ENCODE results near the gene P4HTM.
"Not testable (repeated sequence)": the region's sequence is repeated elsewhere in the genome, so short reads cannot be mapped to it uniquely, and the experiment has no call there.

P4HTM gene

GRCh38 chr3:49007068-49007770, 17.2 kb downstream of the P4HTM start, which contains the start of gene WDR6:
Gene WDR6 (plus strand): TSS chr3:49007391. CDS start chr3:49007432, 41 bp downstream.
- Histone ChIP-seq H3K9ac (ENCODE audit: low read depth, low read length, poor library complexity, severe bottlenecking) (peak within 1 kb of the TSS; percentile 100), H3F3A (ENCODE audit: low read depth) (no peaks in the 10 kb centered on the region), H3K4me1 (ENCODE audit: insufficient read depth, low read length, poor library complexity, severe bottlenecking) (peaks cover 14% of the 10 kb centered on the region), H3K4me2 (ENCODE audit: low read depth, low read length, poor library complexity, severe bottlenecking) (peak within 1 kb of the TSS; percentile 99), H3K4me3 (ENCODE audit: low read length, poor library complexity, severe bottlenecking) (peak within 1 kb of the TSS; percentile 86), H2AFZ (ENCODE audit: low read length) (peak within 1 kb of the TSS; percentile 80), H3K9me3 (ENCODE audit: insufficient read depth, low read depth, low read length) (no peaks in the 10 kb centered on the region), H4K20me1 (ENCODE audit: insufficient read depth, low read length, poor library complexity, severe bottlenecking) (peaks cover 33% of the 10 kb centered on the region), H3K9me2 (replicated peaks; ENCODE audit: low read depth, low read length) (no peaks in the 10 kb centered on the region), H3K27me3 (ENCODE audit: insufficient read depth, low read length, poor library complexity, severe bottlenecking) (no peaks in the 10 kb centered on the region), H3K79me2 (ENCODE audit: insufficient read depth, low read length) (peaks cover 57% of the 10 kb centered on the region), H3K36me3 (ENCODE audit: insufficient read depth, low read length) (peaks cover 9% of the 10 kb centered on the region; the same call in 1 of the 2 replicates)
- TF ChIP-seq EZH2phosphoT487 (IDR thresholded peaks at IDR 0.05; ENCODE audit: borderline replicate concordance) (no peak), CTCF (conservative IDR thresholded peaks at IDR 0.05; ENCODE audit: low read length) (peak; percentile 56)

- Histone ChIP-seq H3K9me3 (ENCODE audit: insufficient read depth, low read depth, low read length) (no peaks in the 10 kb centered on the region), H3K79me2 (ENCODE audit: insufficient read depth, low read length) (peaks cover 64% of the 10 kb centered on the region), H3F3A (ENCODE audit: low read depth) (no peaks in the 10 kb centered on the region), H3K9ac (ENCODE audit: low read depth, low read length, poor library complexity, severe bottlenecking) (peak overlapping the region; percentile 100), H3K4me3 (ENCODE audit: low read length, poor library complexity, severe bottlenecking) (peak overlapping the region; percentile 86), H3K9me2 (replicated peaks; ENCODE audit: low read depth, low read length) (no peaks in the 10 kb centered on the region), H3K36me3 (ENCODE audit: insufficient read depth, low read length) (peaks cover 16% of the 10 kb centered on the region; the same call in 1 of the 2 replicates), H3K4me2 (ENCODE audit: low read depth, low read length, poor library complexity, severe bottlenecking) (peak overlapping the region; percentile 99), H4K20me1 (ENCODE audit: insufficient read depth, low read length, poor library complexity, severe bottlenecking) (peaks cover 40% of the 10 kb centered on the region), H3K27me3 (ENCODE audit: insufficient read depth, low read length, poor library complexity, severe bottlenecking) (no peaks in the 10 kb centered on the region), H2AFZ (ENCODE audit: low read length) (peak overlapping the region; percentile 80), H3K4me1 (ENCODE audit: insufficient read depth, low read length, poor library complexity, severe bottlenecking) (peaks cover 14% of the 10 kb centered on the region)
- TF ChIP-seq EZH2phosphoT487 (IDR thresholded peaks at IDR 0.05; ENCODE audit: borderline replicate concordance) (no peak), CTCF (conservative IDR thresholded peaks at IDR 0.05; ENCODE audit: low read length) (no peak)
These were observed 17.9 kb downstream of the P4HTM start for GRCh38 chr3:49007771-49008528.

- Histone ChIP-seq H3K79me2 (ENCODE audit: insufficient read depth, low read length) (peaks cover 71% of the 10 kb centered on the region), H3K9ac (ENCODE audit: low read depth, low read length, poor library complexity, severe bottlenecking) (peak overlapping the region; percentile 100), H3K4me3 (ENCODE audit: low read length, poor library complexity, severe bottlenecking) (peak overlapping the region; percentile 86), H3K4me1 (ENCODE audit: insufficient read depth, low read length, poor library complexity, severe bottlenecking) (peaks cover 14% of the 10 kb centered on the region), H4K20me1 (ENCODE audit: insufficient read depth, low read length, poor library complexity, severe bottlenecking) (peaks cover 46% of the 10 kb centered on the region), H3K4me2 (ENCODE audit: low read depth, low read length, poor library complexity, severe bottlenecking) (peak overlapping the region; percentile 99), H3K36me3 (ENCODE audit: insufficient read depth, low read length) (peaks cover 21% of the 10 kb centered on the region; the same call in 1 of the 2 replicates)
- H3F3A ChIP-seq (ENCODE audit: low read depth); H3K9me2 ChIP-seq (replicated peaks; ENCODE audit: low read depth, low read length); H3K27me3 ChIP-seq (ENCODE audit: insufficient read depth, low read length, poor library complexity, severe bottlenecking); H2AFZ ChIP-seq (ENCODE audit: low read length); H3K9me3 ChIP-seq (ENCODE audit: insufficient read depth, low read depth, low read length): not testable (repeated sequence)
These were observed 18.6 kb downstream of the P4HTM start for GRCh38 chr3:49008627-49009026.
